Measurements from ENCODE around the gene CNTNAP5. TPM values are rescaled to one million over a fixed set of nuclear protein-coding genes. Genes with fewer than 3 reads are reported as not detected.

Gene CNTNAP5
- total and polyA plus RNA-seq, 2 of the 4 experiments (the other 2 are of a cell fraction) = not detected

GRCh38 chr2:124520953-124521352 lies 495.9 kb downstream of the CNTNAP5 start:
- no peak overlapping the region for H2AFZ ChIP-seq (replicated peaks; ENCODE audit: low read length, poor library complexity)
- in situ Hi-C loops (cut with MboI; ENCODE audit: low sequenced_read_pairs) (no loop called here), intact Hi-C loops (cut with micrococcal nuclease) (no loop called here), dilution Hi-C loops (cut with HindIII; ENCODE audit: low sequenced_read_pairs, unreplicated experiment) (no loop called here)
- no peaks in the 10 kb centered on the region for H3K4me1 ChIP-seq (ENCODE audit: control insufficient read depth, insufficient read depth, low read length)
- no peaks in the 10 kb centered on the region for H3K36me3 ChIP-seq (ENCODE audit: control insufficient read depth, insufficient read depth, low read length)
- no peak overlapping the region for H3K4me2 ChIP-seq (ENCODE audit: low read depth, low read length)
- H4K8ac ChIP-seq (ENCODE audit: low read depth in 2 of 2, low read length in 2 of 2) = no peak overlapping the region
- H4K20me1 ChIP-seq (ENCODE audit: insufficient read depth, low read length) = no peaks in the 10 kb centered on the region
- no peak overlapping the region for H2BK5ac ChIP-seq (ENCODE audit: low read depth, low read length, poor library complexity, severe bottlenecking)
- no CpG with 5 or more reads among the region's 2 CpGs for WGBS, 2 experiments (ENCODE audit: extremely low coverage in 2 of 2, insufficient read length in 1 of 2)
- no peak overlapping the region for H3K18ac ChIP-seq (ENCODE audit: low read depth, low read length)
- BruUV-seq (replicated peaks) = no TSS peak
- POLR2A ChIA-PET (ENCODE audit: unreplicated experiment) = no interaction called here
- no peak overlapping the region for H2BK120ac ChIP-seq (ENCODE audit: low read depth, low read length)
- TF ChIP-seq CEBPB (IDR thresholded peaks at IDR 0.05; ENCODE audit: low read depth, low read length) = no peak
- TF ChIP-seq MAZ (IDR thresholded peaks at IDR 0.05; ENCODE audit: borderline replicate concordance, low read depth, low read length) = no peak
- no peak overlapping the region for H3K4me3 ChIP-seq (ENCODE audit: insufficient read depth, low read depth, low read length)
- H4K91ac ChIP-seq (ENCODE audit: insufficient read depth, low read depth, low read length) = no peak overlapping the region
- H3K9me3 ChIP-seq (ENCODE audit: control insufficient read depth, insufficient read depth, low read length) = peaks cover 3% of the 10 kb centered on the region; the same call in 1 of the 2 replicates
- no peak for DNase-seq
- H3K4ac ChIP-seq (ENCODE audit: low read depth, low read length) = no peak overlapping the region
- no peak overlapping the region for H2BK20ac ChIP-seq (ENCODE audit: low read depth, low read length)
- no peaks in the 10 kb centered on the region for H3K9me1 ChIP-seq (ENCODE audit: insufficient read depth, low read length)
- H2AK5ac ChIP-seq (ENCODE audit: low read depth, low read length) = no peak overlapping the region
- CTCF ChIA-PET = no interaction called here
- H3K56ac ChIP-seq (ENCODE audit: extremely low read depth, insufficient read depth, low read length) = no peak overlapping the region
- H3K9ac ChIP-seq (ENCODE audit: low read depth, low read length) = no peak overlapping the region
- no peak overlapping the region for H2AK9ac ChIP-seq (replicated peaks; ENCODE audit: low read depth, low read length, poor library complexity)
- ATAC-seq (ENCODE audit: low read depth) = no peak
- no peak overlapping the region for H3K14ac ChIP-seq (replicated peaks; ENCODE audit: low read depth, low read length)
- H3K79me1 ChIP-seq (ENCODE audit: low read depth in 1 of 2, low read length in 2 of 2) = no peaks in the 10 kb centered on the region
- H3K27ac ChIP-seq (ENCODE audit: insufficient read depth, low read length) = no peak overlapping the region
- no peak overlapping the region for H3K23ac ChIP-seq (ENCODE audit: low read depth, low read length)
- H3K27me3 ChIP-seq (ENCODE audit: control insufficient read depth, insufficient read depth, low read length) = no peaks in the 10 kb centered on the region
- H2BK15ac ChIP-seq (ENCODE audit: low read depth, low read length) = no peak overlapping the region
- no peak overlapping the region for H4K5ac ChIP-seq (ENCODE audit: low read depth, low read length)

Measured in IMR-90 (cell line).